CD4-positive, alpha-beta T cell treated with Interferon alpha-2 for 1 hour (primary cell): ENCODE results near the gene CD38.
A peak's percentile ranks its signal among the peaks of the same experiment; 100 is the strongest.
"Not testable (repeated sequence)": the region's sequence is repeated elsewhere in the genome, so short reads cannot be mapped to it uniquely, and the experiment has no call there.

ENCODE experiments used
- DNase-seq, 2 donors: peaks; one replicate each; pipeline ENCODE4 v3.0.0-alpha.2; 2020 to 2022

CD38 gene

DNA sequence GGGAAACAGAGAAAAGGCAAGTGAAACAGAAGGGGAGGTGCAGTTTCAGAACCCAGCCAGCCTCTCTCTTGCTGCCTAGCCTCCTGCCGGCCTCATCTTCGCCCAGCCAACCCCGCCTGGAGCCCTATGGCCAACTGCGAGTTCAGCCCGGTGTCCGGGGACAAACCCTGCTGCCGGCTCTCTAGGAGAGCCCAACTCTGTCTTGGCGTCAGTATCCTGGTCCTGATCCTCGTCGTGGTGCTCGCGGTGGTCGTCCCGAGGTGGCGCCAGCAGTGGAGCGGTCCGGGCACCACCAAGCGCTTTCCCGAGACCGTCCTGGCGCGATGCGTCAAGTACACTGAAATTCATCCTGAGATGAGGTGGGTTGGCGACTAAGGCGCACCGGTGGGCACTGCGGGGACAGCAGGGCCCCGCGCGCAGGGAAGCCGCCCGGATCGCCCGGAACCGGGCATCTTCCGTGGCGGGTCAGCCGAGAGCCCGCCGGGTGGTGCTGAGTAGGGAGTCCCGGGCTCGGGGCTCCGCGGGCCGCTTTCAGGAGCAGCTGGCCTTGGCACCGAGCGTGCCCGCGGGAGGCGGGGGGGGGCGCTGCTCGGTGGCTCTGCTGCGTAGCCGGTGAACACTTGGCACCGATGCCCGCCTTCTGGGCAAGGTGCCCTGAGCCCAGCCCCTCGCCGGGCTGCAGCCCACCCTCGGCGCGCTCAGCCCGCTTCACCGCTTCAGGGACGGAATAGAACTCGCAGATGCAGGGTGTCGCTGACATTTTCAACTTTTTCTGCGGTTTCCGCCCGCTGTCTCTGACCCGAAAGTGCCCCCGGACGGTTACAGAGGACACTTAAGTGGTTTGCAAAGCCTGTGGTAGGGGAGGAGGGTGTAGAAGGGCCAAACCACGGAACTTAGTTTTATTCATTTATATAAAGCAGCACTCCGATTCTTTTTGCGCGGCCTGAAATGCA lies at the start of gene CD38:
CD38 (plus strand) TSS at position 40 of the 953 bp plus-strand sequence; CDS start at position 127, 87 bp downstream.
- peak; percentile 59 to 62 for DNase-seq

- DNase-seq = peak; percentile 28 to 69
Measured at GRCh38 chr4:15729910-15730533, 48.1 kb upstream of the CD38 start.

DNA sequence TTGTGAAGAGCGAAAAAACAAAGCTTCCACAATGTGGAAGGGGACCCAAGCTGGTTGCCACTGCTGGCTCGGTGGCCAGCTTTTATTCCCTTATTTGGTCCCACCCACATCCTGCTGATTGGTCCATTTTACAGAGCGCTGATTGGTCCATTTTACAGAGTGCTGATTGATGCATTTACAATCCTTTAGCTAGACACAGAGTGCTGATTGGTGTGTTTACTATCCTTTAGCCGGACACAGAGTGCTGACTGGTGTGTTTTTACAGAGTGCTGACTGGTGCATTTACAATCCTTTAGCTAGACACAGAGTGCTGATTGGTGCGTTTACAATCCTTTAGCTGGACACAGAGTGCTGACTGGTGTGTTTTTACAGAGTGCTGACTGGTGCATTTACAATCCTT lies 45.1 kb upstream of the CD38 start:
- not testable (repeated sequence) for DNase-seq

DNA sequence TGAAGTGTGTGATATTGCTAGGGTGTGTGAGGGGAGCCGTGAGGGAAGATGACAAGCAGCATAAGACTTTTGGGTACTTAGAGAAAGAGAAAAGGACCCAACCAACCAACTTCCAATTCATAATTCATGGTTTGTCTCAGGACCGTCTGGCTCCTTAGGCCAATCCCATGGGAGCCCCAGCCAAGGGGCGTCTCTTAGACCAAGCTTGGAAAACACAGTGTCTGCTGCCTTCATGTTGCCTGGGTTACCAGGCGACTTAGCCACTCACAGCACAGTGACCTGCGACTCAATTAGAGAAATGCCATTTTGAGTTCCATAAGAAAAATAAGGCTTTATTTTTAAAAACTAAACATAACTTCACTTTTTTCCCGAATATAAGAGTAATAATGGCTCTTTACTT lies 42.6 kb upstream of the CD38 start:
- DNase-seq = no peak

DNA sequence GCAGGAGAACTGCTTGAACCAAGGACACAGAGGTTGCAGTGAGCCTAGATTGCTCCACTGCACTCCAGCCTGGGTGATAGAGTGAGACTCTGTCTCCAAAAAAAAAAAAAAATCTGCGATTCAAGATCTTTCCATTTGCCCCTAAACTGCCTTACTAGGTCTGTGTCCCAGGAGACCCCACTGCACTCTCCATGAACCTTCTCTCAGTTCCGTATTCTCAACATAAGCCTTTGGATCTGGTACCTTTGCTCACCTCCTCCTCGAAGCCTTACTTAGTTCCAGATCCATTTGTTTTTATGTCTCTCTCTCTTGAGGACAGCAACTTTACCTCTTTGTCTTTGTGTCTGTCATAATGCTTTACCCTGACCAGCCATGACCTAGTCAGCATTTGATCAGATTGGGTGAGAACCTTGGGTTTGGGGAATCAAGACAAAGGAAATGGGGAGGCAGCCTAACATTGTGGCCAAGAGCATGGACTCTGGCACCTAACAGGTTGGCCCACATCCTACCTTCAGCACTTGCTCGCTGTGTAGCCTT lies 41.5 kb upstream of the CD38 start:
- DNase-seq = no peak

- no peak for DNase-seq
Measured at GRCh38 chr4:15737255-15737654, 40.9 kb upstream of the CD38 start.

GRCh38 chr4:15738877-15739276 lies 39.3 kb upstream of the CD38 start:
- DNase-seq = no peak

DNA sequence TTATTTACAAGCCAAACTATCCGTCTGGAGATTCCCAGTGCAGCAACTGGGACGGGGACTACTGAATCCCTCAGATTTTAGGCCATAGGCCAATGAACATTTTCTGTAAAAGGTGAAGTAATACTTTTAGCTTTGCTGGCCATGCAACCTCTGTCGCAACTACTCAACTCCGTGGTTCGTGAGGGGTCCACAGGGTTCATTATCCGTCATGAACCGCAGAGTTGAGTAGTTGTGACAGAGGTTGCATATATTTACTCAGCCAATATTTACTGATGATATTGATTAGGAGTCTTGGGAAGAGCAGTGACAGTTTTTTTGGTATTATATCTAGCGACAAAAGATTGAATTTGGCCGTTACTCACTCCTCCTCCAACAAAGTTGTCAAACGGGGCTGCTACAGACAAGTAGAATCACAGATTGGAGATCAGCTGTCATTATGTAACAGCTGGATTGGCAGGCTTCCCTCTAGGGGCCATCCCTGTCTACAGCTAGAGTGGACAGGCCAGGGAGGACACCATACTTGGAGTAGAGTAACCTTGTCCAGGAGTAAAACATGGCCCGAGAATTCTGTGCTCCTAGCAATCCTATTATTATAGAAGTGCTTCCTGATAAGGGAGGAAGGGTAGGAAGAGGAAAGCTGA lies 37.2 kb upstream of the CD38 start:
- no peak for DNase-seq

DNA sequence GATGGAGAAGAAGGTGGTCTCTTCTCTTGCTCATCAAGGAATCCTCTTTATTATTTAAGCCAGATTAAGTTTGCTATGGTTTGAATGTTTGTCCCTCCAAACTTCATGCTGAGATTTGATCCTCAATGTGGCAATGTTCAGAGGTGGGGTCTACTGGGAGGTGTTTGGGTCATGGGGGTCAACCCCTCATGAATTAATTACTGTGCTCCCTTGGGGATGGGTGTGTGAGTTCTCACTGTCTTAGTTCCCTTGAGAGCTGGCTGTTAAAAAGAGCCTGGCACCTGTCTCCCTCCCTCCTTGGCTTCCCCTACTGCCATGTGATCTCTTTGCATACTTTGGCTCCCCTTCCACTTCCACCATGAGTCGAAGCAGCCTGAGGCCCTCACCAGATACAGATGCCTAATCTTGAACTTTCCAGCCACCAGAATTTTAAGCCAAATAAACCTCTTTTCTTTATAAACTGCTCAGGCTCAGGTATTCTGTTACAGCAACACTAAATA lies 36.0 kb upstream of the CD38 start:
- DNase-seq = no peak

GRCh38 chr4:15742637-15743036 lies 35.5 kb upstream of the CD38 start:
- no peak for DNase-seq

DNA sequence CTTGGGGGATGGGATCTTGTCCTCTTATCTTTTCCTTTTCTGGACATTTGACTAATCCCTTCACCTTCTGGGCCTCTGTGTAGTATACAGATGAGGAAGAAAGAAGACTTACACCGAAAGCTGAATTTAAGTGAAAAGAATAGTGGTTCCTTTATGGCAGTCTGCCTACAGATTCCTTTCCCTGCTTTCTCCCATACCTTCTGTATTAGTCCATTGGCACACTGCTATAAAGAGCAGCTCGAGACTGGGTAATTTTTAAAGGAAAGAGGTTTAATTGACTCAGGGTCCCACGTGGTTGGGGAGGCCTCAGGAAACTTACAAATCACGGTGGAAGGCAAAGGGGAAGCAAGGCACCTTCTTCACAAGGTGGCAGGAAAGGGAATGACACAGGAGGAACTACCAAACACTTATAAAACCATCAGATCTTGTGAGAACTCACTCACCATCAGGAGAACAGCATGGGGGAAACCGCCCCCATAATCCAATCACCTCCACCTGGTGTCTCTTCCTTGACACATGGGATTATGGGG lies 34.0 kb upstream of the CD38 start:
- no peak for DNase-seq

GRCh38 chr4:15746110-15746509 lies 32.0 kb upstream of the CD38 start:
- no peak for DNase-seq

- DNase-seq = no peak
Measured at GRCh38 chr4:15749001-15749400, 29.1 kb upstream of the CD38 start.

- DNase-seq = no peak
Measured at GRCh38 chr4:15751153-15751552, 27.0 kb upstream of the CD38 start.

DNA sequence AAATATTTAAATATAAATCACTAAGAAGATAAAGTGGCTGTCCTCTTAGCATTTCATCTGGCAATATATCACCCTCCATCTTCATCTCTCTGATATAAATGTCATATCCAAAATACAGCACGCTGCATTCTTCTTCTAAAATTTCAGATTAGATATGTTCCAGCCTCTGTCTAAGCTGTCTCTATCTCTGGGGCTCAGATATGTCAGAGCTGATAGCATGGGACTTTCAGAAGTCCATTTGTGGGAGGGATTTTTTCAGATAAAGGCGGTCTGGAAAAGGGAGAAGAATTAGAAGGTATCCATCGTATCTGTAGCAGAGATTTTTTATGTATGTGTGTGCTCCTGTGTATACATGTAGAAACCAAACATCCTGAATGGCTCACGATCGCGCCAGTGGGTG lies 25.0 kb upstream of the CD38 start:
- no peak for DNase-seq

- DNase-seq = no peak
Measured at GRCh38 chr4:15753786-15754185, 24.3 kb upstream of the CD38 start.

GRCh38 chr4:15754323-15754722 lies 23.8 kb upstream of the CD38 start:
- peak; percentile 16 to 57 for DNase-seq

- DNase-seq = peak in 1 of 2 donors; percentile 39
Measured at GRCh38 chr4:15755321-15756155, 22.6 kb upstream of the CD38 start.

DNA sequence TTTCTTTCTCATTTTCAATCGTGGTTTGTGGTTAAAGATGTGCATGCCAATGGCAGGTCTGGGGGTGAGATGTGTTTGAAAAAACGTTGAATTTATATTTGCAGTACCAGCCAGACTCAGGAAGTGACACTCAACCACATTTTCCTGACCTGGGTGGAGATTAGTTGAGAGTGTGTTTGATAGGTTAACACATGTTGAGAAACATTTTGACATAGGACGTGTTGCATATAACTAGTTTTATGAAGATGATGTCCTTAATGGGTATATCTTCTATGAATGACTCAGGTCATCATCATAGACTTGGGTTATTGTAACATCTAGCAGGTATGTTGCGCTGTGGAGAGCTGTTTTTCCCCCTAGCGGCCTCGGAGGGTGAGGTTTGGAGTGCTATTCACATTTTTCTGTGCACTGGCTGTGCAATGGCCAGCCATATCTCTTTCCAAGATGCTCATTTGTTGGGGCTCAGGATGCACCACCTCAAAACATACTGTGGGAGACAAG lies 21.7 kb upstream of the CD38 start:
- DNase-seq = peak; percentile 73 to 86

DNA sequence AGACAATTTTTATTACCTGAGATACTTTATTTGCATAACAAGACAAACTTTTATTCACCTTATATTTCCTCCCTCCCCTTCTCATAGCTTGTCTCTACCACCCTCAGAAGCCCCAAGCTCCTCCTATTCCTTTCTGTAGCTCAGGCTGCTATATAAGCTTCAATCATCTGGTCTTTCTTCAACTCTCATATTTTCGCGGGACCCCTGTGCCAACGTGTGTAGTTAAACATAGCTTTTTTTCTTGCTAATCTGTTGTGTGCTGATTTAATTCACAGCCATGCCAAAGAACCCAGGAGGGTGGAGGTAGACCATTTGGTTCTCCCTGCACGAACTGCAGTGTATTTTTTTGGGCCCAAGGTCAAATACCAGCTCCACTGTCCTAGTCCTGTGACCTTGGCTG lies 21.1 kb upstream of the CD38 start:
- DNase-seq = no peak

- no peak for DNase-seq
Measured at GRCh38 chr4:15758294-15758693, 19.8 kb upstream of the CD38 start.

GRCh38 chr4:15762460-15762859 lies 15.7 kb upstream of the CD38 start:
- DNase-seq = not testable (repeated sequence)
